ENCODE results near the gene NFIC. TPM values are rescaled to one million over a fixed set of nuclear protein-coding genes. Genes with fewer than 3 reads are reported as not detected.
"Not testable (repeated sequence)": the region's sequence is repeated elsewhere in the genome, so short reads cannot be mapped to it uniquely, and the experiment has no call there.

Gene NFIC
- polyA plus RNA-seq (2012; ENCODE audit: insufficient read depth, insufficient read length): 5.2 TPM

DNA sequence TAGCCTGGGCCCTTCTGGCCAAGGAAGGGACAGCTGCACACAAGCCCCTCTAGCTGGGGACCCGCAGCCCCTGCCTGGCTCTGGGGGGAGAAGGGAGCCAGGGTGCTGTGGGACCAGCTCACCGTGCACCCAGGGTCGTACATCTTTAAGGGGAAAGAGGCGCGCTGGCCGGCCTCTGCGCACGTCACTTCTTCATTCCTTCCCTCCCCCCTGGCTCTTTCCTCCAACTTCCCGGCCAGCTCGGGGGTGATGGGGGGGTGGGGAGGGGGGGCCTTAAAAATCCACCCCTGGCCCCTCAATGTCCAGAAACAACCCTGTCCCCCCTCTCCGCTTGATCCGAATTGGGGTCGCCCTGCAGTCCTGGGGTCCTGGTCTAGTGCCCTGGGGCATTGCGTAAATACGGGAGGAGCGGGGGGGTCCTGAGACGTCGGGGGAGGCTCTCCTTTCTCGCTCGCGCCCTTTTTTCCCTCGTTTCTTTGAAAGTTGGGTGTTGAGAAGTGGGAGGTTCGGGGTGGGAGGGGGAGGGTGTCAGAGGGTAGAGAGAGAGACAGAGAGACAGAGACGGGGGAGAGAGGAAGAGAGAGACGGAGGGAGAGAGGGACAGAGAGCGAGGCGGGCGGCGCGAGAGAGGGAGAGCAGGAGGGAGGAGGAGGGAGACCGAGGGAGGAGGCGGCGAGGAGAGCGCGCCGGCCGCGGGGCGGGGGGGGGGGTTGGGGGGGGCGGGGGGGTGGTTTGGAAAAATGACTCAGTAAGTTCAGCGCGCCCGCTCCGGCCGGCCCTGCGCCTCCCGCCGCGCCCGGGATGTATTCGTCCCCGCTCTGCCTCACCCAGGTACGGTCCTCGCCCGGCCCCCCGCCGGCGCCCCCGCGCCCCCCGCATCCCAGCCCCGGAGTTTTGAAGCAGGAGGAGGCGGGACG lies at the start of gene NFIC:
Gene NFIC, plus strand, starts transcription at position 748 of the 917 bp plus-strand sequence. Its CDS starts 54 bp downstream, at position 802.
- no peak for DNase-seq (ENCODE audit: low read depth, low spot score)
- H3K4me3 ChIP-seq (ENCODE audit: low read length): peak within 1 kb of the TSS; percentile 32

DNA sequence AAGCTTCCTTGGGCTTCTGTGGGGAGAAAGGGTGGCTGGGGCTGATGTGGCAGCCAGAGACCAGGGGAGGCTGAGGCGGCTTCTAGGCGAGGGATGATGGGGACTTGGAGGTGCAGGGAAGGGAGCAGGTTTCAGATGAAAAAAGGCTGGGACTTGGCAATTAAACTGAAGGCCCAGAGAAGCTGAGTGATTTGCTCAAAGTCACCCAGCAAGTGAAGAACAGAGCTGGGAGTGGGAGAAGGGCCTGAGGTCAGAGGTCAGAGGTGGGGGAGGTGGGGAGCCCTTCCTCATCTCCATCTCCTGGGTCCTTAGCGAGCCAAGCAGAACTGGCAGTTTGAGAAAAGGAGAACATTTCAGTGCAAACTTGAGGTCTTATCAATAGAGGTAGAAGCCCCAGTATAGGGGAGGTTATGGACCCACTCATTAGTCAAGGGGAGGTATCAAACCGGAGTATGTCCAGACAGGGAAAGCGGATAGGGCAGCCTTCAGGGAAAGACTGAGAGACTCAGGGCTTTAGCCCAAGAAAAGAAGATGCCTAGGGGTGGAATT lies 49.6 kb upstream of the NFIC start:
- no peak for DNase-seq (ENCODE audit: low read depth, low spot score)
- H3K4me3 ChIP-seq (ENCODE audit: low read length): no peak overlapping the region

DNA sequence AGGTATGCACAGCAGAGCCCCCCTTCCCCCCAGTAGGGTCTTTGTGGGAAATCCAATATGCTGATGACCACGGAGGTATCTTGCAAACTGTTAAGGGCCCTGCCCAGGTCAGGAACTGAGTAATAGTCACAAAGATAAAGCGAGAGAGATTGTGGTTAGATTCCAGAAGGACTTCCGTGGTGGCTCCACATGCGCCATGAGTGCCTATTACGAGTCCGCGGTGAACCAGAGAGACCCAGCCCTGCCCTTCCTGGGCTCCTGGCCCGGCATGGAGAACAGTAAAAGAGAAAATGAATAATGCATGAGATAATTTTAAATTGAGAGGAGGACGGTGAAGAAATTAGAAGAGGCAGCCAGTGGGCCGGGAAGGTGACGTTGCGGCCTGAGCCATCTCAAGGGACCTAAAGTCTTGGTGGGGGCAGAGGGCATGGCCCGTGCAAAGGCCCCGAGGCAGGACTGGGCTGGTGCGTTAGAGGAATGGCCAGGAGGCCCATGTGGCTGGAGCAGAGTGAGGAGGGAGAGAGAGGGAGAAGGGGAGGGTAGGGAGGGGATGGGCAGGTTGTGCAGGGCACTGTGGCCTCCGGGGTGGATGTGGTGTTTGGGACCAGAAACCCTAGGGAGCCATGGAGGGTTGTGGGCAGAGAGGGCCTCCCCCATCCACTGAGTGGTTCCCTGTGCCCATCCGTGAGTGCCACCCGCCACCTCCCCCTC lies 46.6 kb upstream of the NFIC start:
- no peak for DNase-seq (ENCODE audit: low read depth, low spot score)
- no peak overlapping the region for H3K4me3 ChIP-seq (ENCODE audit: low read length)

DNA sequence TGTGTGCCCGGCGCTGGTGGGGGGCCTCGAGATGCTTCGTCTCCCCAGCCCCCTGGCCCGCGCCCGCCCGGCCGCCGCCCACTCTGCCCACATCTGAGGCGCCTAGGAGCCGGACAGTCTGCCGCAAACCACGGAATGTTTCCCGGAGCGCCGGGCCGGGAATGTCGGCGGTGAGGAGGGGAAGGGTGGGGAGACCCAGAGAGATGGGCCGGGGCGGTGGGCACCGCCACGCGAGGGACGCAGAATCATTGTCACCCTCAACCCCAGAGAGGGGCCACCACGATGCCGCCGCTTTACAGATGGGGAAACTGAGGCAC lies 46.1 kb upstream of the NFIC start:
- no peak for DNase-seq (ENCODE audit: low read depth, low spot score)
- no peak overlapping the region for H3K4me3 ChIP-seq (ENCODE audit: low read length)

DNA sequence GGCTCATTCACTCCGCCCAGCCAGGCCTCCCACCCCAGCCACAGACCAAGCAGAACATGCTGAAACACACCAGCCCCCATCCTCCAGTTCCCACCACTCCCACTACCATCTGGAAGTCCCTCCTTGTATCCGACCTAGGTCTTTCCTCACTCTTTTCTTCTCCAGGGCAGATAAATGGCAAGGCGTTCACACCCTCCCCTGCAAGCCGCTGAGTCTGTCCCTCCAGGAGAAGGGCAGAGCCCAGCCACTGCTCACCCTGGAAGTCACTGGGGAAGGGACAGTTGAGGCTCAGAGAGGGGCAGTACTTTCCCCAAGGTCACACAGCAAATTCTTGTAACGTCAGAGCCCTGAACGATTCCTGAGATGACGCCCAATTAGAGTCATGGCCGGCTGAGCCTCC lies 45.5 kb upstream of the NFIC start:
- DNase-seq (ENCODE audit: low read depth, low spot score): no peak
- no peak overlapping the region for H3K4me3 ChIP-seq (ENCODE audit: low read length)

DNA sequence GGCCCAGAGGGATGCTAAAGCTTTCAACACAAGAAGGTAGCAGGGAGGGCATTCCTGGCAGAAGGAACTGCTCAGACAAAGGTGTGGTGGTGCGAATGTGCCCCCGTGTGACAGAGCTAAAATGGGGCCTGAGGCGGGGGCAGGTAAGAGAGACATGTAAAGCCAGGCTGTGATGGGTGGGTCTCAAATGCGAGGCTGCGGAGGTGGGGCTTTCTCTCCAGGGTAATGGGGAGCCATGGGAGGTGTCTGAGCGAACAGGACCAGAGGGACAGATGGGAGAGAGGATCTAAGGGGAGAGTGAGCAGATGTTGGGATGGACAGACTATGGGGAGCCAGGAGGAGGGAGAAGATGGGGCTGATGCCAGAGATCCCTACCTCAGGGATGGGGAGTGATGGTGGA lies 44.7 kb upstream of the NFIC start:
- no peak for DNase-seq (ENCODE audit: low read depth, low spot score)
- H3K4me3 ChIP-seq (ENCODE audit: low read length): no peak overlapping the region

DNA sequence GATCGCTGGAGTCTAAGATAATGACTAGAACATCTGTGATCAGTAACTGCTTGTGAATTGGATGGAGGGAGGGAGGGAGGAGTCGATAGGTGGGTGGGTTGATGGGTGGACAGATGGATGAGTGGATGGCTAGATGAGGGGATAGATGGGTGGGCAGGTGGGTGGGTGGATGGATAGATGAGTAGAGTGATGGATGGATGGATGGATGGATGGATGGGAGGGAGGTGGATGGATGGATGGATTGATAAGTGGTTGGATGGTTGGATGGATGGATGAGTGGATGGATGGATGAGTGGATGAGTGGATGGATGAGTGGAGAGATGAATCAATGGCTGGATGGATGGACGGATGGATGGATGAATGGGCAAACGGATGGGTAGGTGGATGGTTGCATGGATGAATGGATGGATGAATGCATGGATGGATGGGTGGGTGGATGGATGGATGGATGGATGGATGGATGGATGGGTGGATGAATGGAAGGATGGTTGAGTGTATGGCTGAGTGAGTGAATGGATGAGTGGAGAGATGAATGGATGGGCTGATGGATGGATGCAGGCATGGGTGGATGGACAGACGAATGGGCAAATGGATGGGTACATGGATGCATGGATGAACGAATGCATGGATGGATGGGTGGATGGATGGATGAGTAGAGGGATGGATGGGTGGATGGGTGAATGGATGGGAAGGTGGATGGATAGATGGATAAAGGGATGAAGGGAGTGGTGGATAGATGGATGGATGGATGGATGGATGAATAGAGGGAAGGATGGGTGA lies 44.0 kb upstream of the NFIC start:
- H3K4me3 ChIP-seq (ENCODE audit: low read length): no peak overlapping the region
- no peak for DNase-seq (ENCODE audit: low read depth, low spot score)

DNA sequence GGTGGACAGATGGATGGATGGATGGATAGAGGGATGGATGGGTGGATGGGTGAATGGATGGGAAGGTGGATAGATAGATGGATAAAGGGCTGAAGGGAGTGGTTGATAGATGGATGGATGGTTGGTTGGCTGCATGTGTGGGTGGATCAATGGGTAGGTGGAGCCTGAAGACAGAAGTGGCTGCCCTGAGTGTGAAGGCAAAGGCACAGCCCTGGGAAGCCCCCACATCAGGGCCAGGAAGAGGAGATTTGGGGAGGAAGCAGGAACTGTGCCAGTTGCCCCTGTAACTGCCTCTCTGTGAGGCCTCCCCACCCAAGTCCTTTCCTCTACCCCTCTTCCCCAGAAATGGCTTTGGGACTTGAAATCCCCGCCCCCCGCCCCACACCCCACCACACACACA lies 43.4 kb upstream of the NFIC start:
- no peak for DNase-seq (ENCODE audit: low read depth, low spot score)
- H3K4me3 ChIP-seq (ENCODE audit: low read length): no peak overlapping the region

DNA sequence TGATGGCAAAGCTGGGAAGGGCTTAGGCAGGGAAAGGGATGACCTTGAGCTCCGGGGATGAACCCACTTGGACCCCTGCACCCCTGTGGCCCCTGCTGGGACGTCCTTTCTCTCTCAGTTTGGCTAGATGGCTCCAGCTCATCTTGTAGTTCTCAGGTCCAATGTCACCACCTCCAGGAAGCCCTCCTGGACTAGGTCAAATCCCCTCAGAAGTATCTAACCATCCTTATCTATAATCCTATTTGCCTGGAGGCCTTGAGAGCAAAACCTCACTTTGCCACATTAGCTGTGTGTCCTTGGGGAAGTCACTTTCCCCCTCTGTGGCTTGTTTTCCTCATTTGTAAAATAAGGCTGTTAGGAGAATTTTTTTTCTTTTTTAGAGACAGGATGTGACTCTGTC lies 42.7 kb upstream of the NFIC start:
- no peak overlapping the region for H3K4me3 ChIP-seq (ENCODE audit: low read length)
- DNase-seq (ENCODE audit: low read depth, low spot score): no peak

DNA sequence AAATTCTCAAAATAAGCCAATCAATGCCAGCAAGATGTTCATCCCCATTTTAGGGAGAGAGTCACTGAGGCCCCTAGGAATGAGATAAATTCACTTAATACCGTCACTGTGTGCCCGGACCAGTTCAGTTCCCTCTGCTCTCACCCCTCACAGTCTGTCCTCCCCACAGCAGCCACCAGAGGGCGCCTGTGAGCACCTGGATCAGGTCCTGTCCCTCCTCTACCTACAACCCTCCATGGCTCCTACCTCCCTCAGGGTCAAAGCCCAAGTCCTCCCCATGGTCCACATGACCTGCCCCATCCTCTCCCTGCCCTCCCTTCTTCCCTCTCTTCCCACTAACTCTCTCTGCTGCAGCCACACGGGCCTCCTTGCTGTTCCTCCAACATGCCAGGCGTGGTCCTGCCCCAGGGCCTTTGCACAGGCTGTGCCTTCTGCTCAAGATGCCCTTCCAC lies 42.0 kb upstream of the NFIC start:
- no peak overlapping the region for H3K4me3 ChIP-seq (ENCODE audit: low read length)
- peak; percentile 39 for DNase-seq (ENCODE audit: low read depth, low spot score)

DNA sequence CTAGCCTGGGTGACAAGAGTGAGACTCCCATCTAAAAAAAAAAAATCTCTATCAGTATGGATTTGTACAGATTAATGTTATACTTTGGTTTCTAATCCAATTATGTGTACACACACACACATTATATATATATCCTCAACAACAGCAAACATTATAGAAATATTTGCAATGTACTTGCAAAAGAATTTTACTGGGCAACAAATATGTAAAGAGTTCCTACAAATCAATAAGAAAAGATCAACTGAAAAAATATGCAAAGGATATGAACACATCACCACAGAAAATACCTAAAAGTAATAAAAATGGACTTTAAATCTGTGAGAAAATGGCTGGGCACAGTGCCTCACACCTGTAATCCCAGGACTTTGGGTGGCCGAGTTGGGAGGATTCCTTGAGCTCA lies 40.9 kb upstream of the NFIC start:
- no peak overlapping the region for H3K4me3 ChIP-seq (ENCODE audit: low read length)

DNA sequence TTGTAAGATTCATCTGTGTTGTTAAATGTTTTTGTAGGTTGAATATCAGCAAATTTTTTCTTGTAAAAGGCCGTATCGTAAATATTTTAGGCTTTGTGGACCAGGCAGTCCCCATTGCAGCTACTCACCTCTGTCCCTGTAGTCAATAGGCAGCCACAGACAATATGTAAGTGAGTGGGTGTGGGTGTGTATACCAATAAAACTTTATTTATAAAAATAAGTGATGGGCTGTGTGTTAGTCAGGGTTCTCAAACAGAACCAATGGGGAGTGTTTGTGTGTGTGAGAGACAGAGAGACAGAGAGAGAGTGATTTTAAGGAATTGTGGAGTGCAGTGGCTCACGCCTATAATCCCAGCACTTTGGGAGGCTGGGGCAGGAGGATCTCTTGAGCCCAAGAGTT lies 37.6 kb upstream of the NFIC start:
- no peak overlapping the region for H3K4me3 ChIP-seq (ENCODE audit: low read length)
- DNase-seq (ENCODE audit: low read depth, low spot score): no peak

More for the DNA sequence above, 40.9 kb upstream of the NFIC start:
- DNase-seq (ENCODE audit: low read depth, low spot score): no peak

DNA sequence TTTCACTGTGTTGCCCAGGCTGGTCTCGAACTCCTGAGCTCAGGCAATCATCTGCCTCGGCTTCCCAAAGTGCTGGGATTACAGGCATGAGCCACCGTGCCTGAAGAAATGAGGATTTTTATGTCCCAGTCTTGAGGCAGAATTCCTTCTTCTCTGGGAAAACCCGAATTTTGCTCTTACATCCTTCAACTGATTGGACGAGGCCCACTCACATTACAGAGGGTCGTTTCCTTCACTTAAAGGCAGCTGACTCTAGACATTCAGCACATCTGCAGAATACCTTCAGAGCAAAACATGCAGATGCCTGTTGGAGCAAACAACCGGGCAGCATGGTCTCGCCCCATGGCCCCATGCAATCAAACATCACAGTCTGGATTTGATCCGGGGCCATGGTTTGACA lies 36.3 kb upstream of the NFIC start:
- no peak overlapping the region for H3K4me3 ChIP-seq (ENCODE audit: low read length)
- no peak for DNase-seq (ENCODE audit: low read depth, low spot score)

DNA sequence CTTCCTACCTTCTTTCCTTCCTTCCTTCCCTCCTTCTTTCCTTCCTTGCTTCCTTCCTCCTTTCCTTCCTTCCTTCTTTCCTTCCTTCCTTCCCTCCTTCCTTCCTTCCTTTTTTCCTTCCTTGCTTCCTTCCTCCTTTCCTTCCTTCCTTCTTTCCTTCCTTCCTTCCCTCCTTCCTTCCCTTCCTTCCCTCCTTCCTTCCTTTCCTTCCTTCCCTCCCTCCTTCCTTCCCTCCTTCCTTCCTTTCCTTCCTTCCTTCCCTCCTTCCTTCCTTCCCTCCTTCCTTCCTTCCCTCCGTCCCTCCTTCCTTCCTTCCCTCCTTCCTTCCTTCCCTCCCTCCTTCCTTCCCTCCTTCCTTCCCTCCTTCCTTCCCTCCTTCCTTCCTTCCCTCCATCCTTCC lies 34.2 kb upstream of the NFIC start:
- not testable (repeated sequence) for H3K4me3 ChIP-seq (ENCODE audit: low read length); DNase-seq (ENCODE audit: low read depth, low spot score)

DNA sequence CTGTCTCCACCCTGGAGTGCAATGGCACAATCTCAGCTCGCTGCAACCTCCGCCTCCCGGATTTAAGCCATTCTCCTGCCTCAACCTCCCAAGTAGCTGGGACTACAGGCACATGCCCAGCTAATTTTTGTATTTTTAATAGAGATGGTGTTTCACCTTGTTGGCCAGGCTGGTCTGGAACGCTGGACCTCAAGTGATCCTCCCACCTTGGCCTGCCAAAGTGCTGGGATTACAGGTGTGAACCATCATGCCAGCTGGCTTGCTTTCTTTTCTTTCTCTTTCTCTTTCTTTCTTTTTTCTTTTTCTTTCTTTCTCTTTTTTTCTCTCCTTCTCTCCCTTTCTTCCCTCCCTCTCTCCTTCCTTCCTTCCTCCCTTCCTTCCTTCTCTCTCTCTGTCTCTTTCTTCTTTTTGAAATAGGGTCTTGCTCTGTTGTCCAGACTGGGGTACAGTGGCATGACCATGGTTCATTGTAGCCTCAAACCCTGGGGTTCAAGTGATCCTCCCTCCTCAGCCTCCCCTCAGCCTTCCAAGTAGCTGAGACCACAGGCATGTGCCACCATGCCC lies 33.3 kb upstream of the NFIC start:
- DNase-seq (ENCODE audit: low read depth, low spot score): no peak
- no peak overlapping the region for H3K4me3 ChIP-seq (ENCODE audit: low read length)

DNA sequence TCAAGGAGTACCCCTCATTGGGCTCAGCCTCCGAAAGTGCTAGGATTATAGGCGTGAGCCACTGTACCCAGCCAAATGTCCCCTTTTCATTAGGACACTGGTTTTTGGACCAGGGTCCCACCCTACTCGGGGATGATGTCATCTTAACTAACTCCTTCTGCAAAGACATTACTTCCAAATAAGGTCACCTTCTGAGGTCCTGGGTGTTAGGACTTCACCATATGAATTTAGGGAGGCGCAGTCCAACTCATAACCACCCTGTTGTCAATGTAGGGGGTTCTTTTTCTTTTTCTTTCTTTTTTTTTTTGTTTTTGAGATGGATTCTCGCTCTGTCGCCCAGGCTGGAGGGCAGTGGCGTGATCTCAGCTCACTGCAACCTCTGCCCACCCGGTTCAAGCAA lies 32.7 kb upstream of the NFIC start:
- DNase-seq (ENCODE audit: low read depth, low spot score): no peak
- no peak overlapping the region for H3K4me3 ChIP-seq (ENCODE audit: low read length)

DNA sequence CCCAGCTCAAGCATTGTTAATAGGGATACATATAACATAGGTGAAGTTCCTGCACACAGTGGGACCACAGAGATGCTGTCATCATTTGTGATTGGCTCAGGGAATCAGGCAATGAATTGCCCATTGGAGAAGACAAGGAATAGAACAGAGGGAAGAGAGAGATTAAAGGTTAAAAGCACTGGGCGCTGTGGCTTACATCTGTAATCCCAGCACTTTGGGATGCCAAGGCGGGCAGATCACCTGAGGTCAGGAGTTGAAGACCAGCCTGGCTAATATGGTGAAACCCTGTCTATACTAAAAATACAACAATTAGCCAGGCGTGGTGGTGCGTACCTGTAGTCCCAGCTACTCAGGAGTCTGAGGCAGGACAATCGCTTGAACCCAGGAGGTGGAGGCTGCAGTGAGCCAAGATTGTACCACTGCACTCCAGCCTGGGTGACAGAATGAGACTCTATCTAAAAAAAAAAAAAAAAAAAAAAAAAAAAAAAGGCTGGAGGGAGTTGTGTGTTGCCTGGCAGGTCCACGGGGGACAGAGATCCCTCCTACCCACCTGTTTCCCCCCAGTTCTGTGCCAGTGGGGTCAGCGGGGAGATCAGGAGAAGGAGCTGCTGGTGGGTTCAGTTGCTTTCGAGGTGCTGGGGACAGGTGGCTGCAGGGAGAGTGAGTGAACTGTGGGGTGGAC lies 31.5 kb upstream of the NFIC start:
- DNase-seq (ENCODE audit: low read depth, low spot score); H3K4me3 ChIP-seq (ENCODE audit: low read length): not testable (repeated sequence)

DNA sequence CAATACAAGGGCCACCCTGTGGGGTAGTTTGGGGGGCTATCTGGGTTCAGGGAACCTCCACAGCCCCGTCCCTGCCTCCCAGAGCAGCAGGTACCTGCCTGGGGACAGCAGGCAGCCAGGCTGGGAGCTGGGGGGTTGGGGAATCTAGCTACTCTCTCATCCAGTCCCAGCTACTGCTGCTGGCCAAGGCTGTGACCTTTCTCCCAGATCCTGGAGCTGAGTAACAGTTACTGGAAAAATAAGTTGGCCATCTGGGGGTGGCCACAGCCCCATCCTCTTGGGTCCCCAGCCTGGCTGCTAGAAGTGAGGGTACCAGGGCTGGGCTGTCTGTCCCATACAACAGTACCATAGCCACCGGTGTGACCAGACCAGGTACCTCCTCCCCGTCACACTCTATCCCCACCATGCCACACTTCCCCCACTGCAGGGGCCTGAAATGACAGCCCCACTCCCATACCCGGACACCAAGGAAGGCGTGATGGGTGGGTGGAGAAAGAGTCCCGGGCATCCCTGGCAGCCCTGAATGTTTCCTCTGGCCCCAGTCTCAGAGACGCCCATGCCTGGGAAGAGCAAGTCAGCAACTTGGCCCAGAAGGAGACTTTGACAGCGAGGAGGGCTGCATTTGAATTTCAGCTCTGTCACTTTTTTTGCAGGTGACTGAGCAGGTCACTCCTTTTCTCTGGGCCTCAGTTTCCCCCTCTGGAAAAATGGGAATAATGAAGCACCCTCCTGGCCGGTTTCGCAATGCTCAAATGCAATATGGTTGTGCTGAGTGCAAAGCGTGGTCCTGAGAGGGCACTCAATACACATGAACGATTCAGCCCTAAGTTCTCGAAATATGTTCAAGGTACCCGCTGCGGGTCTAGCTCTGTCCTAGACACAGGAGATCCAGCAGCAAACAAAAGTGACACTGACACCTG lies 30.7 kb upstream of the NFIC start:
- no peak overlapping the region for H3K4me3 ChIP-seq (ENCODE audit: low read length)
- DNase-seq (ENCODE audit: low read depth, low spot score): no peak
